GM19023 (cell line): ENCODE measurements around the gene RTN1.

Experiments used
- ATAC-seq: cut with Tn5 transposase; IDR thresholded peaks from one replicate; pipeline ENCODE4 v1.9.1; 2021; ENCODE audit warnings: mild to moderate bottlenecking, moderate library complexity; ENCODE audit not compliant: unreplicated experiment

RTN1 gene

DNA sequence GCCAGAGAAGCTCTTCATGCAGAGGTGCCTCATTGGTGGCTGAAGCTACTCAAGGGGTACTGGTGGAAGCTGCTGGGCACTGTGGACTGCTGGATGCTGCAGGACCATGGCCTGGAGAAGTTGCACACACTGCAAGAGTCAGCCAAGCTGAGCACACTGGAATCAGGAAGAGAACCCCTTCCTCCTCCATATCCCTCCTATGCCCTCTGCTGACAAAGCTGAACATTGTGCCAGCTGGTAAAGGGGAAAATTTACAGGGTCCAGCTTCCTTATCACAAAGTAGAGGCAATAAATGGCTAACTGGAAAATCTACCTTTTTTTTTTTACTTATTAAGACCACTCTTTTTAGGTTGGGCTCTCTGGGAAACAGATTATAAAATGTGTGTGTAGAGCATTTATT, 300.5 kb downstream of the RTN1 start:
- no peak for ATAC-seq

DNA sequence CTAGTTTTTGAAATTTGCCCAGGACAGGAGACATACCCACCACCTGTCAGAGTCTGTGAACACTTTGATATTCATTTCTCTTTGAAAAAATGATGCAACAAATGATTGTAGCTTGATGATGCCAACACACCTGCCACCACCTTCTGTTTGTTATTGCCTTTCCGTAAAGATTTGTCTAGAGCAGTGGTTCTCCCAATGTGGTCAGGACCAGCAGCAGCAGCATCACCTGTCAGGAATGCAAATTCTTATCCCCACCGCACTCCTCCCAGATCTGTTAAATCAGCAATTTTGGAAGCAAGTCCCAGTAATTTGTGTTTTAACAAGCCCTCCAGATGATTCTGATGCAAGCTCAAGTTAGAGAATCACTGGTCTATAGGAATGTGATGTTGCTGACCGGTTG, 303.9 kb downstream of the RTN1 start:
- ATAC-seq, result no peak

DNA sequence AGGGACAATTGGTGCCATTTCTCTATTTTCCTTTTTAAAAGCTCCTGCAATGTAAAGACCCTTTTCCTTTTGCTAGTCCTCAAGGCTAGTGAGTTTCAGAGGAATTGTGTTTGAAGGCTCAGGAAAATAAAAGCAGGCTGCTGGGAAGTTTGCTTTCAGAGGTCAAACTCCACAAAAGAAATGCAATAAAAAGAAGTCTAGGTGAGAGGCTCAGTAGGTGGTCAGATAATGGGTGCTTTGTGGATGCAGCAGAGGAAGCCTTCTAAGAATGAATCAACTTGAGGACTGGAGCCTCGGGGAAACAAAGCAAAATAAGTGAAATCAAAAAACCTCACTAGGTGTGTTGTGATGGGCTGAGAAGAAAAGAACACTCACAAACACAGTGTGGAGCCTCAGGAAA, 304.3 kb downstream of the RTN1 start:
- no peak for ATAC-seq

DNA sequence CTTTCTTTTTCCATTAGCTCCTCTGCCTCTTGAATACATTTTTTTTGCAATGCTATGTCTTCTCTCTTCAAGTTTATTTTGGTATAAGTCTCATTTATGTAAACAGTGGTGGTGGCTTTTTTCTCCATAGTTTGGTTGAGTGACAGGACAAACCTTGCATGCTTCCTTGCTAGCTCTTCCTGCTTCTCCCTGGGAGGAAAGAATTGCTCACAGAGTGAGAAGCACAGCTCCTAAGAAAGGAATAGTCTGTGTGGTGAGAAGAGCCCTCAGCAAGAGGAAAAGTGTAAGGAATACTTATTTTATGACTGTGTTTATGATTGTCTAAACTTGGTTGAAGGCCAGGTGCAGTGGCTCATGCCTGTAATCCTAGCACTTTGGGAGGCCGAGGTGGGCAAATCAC, 305.5 kb downstream of the RTN1 start:
- no peak for ATAC-seq

DNA sequence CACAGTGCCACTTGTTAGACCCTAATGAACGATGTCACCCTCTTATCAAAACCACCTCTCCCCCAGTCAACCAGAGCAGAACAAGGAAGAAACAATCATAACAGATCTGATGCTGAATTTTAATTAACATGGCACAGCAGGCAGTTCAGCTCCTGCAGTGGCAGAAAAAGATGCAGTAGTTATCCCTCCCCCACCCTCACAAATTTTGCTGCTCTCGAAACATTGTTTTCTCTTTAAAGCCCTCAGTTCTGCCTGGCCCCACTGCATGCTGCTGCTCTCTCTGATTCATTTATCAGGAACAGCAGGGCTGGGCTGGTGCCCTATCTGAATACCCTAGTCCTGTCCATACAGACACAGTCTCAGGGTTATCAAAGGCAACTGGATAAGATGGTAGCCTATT, 306.2 kb downstream of the RTN1 start:
- ATAC-seq, result no peak

DNA sequence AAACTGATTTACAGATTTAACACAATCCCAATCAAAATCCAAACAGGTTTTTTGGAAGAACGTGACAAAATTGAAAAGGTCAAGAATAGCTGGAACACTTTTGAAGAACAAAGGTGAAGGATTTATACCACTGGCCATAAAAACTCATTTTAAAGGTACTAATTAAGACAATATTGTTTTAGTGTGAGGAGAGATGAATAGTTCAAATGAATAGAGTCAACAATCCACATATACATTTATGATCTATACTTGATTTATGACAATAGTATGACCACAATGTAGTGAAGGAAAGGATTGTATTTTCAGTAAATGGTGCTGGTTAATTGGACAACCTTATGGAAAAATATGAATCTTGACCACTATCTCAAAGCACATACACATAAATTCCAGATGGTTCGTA, 323.3 kb downstream of the RTN1 start:
- no peak for ATAC-seq
